Measurements from ENCODE around the gene CUZD1.

CUZD1 gene

DNA sequence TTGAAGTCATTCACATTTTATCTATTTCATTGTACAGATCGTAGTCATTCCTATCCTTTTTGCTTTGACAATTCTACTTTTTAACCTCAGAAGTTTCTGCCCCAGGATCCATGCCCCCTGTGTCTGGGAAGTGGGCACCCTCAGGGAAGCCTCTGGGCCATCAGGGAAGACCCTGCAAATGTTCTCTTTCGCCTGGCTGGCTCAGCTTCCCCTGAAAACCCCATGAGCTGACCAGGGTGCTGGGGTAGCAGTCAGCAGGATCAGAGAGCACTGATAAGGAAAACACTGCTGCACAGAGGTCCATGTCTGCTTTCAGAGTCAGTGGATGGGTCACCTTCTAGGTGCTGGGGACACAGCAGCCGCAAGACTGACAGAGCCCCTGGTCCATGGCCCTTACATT, 23.8 kb downstream of the CUZD1 start:
- DNase-seq (ENCODE audit: low read depth in 2 of 2), result no peak
- TF ChIP-seq, protein P1, sequence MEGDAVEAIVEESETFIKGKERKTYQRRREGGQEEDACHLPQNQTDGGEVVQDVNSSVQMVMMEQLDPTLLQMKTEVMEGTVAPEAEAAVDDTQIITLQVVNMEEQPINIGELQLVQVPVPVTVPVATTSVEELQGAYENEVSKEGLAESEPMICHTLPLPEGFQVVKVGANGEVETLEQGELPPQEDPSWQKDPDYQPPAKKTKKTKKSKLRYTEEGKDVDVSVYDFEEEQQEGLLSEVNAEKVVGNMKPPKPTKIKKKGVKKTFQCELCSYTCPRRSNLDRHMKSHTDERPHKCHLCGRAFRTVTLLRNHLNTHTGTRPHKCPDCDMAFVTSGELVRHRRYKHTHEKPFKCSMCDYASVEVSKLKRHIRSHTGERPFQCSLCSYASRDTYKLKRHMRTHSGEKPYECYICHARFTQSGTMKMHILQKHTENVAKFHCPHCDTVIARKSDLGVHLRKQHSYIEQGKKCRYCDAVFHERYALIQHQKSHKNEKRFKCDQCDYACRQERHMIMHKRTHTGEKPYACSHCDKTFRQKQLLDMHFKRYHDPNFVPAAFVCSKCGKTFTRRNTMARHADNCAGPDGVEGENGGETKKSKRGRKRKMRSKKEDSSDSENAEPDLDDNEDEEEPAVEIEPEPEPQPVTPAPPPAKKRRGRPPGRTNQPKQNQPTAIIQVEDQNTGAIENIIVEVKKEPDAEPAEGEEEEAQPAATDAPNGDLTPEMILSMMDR (IDR thresholded peaks at IDR 0.05; ENCODE audit: low read depth, low read length), result no peak
- H3K4me3 ChIP-seq (replicated peaks in 1 of 2; ENCODE audit: low read depth in 2 of 2, low read length in 2 of 2), result no peak overlapping the region

DNA sequence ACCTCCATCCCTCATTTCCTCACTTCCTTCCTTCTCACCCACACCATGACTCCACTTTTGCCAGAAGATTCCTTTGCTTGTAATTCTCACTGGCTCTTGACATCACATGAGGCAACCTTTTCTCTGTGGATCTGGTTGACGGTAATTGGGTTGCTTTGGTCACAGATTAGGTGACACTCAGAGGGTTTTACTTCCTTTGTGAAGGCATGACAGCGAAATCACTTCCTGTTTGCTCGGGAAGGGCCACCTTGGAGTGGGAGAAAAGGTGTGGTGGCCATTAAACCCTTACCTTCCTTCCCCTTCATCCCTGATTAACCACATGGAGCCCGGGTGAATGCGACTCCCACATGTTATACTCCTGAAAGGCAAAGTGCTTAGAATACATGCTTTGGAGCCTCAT, 30.2 kb downstream of the CUZD1 start:
- DNase-seq (ENCODE audit: low read depth in 2 of 2), result no peak
- no peak overlapping the region for H3K4me3 ChIP-seq (replicated peaks in 1 of 2; ENCODE audit: low read depth in 2 of 2, low read length in 2 of 2)
- TF ChIP-seq, protein P1 (IDR thresholded peaks at IDR 0.05; ENCODE audit: low read depth, low read length), result no peak

DNA sequence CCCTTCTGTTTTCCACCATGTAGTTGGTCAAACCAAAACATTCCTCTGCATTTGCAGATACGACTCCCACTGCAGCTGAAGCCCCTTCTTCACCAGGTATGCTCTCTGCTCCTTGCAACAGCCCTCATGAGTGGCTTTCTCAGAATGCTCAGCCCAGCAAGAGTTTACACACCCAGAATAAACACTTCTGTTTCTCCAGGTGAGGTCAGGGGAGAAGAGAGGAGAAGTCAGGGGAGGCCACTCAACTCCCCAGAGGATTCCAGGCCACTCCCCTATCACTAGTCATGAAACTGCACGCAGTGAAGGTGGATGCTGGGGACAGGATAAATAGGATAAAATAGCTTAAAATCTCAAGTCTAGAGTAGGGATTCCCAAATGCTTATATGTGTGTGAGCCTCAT, 31.2 kb downstream of the CUZD1 start:
- H3K4me3 ChIP-seq (replicated peaks in 1 of 2; ENCODE audit: low read depth in 2 of 2, low read length in 2 of 2), result no peak overlapping the region
- TF ChIP-seq, protein P1 (IDR thresholded peaks at IDR 0.05; ENCODE audit: low read depth, low read length), result no peak
- DNase-seq (ENCODE audit: low read depth in 2 of 2), result no peak

DNA sequence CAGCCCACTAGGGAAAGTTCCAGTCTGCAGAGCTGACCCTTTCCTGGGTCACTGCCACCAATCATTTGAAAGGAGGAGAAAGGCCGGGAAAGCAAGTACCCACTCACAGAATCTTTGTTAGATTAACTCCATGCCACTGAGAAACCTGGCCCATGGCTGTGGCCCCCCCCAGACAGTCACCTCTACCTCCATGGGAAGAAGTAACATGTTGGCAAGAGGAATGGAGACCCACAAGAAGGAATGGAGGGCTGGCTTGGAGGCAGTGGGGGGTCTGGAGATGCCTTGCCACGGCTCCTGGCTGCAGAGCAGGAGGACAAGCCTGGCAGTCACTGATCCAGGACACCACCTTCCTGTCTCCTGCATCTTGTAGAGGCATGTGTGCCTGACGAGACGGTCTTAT, 32.9 kb downstream of the CUZD1 start:
- no peak overlapping the region for H3K4me3 ChIP-seq (replicated peaks in 1 of 2; ENCODE audit: low read depth in 2 of 2, low read length in 2 of 2)
- DNase-seq (ENCODE audit: low read depth in 2 of 2), result no peak
- TF ChIP-seq, protein P1 (IDR thresholded peaks at IDR 0.05; ENCODE audit: low read depth, low read length), result no peak

DNA sequence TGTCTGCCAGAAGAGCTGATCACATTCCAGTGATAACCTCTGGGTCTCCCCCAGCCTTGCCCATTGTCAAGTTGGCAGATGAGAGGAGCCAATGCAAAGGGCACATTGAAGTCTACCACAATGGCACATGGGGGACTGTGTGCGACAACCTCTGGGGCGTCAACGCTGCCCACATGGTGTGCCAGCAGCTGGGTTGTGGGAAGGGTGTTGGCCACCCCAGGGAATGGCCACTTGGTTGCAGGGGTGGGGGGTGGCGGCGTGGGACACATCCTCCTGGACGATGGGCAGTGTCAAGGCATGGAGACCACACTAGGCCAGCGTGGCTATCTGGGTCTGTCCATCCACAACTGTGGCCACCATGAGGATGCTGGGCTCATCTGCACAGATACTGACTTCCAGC, 43.4 kb downstream of the CUZD1 start:
- no peak for DNase-seq (ENCODE audit: low read depth in 2 of 2)
- no peak overlapping the region for H3K4me3 ChIP-seq (replicated peaks in 1 of 2; ENCODE audit: low read depth in 2 of 2, low read length in 2 of 2)
- TF ChIP-seq, protein P1 (IDR thresholded peaks at IDR 0.05; ENCODE audit: low read depth, low read length), result no peak

DNA sequence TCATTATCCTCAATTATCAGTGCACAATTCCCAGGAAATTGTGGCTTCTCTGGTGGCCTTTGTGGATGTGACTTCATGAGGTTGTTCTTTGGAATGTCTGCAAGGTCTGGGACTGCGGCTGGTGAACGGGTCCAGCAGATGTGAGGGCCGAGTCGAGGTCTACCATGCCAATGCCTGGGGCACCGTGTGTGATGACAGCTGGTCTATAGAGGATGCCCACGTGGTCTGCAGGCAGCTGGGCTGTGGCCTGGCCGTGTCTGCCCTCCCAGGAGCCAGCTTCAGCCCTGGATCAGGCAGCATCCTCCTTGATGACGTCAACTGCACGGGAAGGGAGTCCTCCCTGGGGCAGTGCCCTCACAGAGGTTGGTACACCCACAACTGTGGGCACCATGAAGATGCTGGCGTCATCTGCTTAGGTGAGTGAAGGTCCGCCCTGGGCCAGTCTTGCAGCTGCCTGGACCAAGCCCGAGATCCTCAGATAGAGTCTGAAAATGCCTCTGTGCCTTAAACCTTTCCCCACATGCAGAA, 46.9 kb downstream of the CUZD1 start:
- DNase-seq (ENCODE audit: low read depth in 2 of 2), result no peak
- TF ChIP-seq, protein P1 (IDR thresholded peaks at IDR 0.05; ENCODE audit: low read depth, low read length), result no peak
- no peak overlapping the region for H3K4me3 ChIP-seq (replicated peaks in 1 of 2; ENCODE audit: low read depth in 2 of 2, low read length in 2 of 2)

DNA sequence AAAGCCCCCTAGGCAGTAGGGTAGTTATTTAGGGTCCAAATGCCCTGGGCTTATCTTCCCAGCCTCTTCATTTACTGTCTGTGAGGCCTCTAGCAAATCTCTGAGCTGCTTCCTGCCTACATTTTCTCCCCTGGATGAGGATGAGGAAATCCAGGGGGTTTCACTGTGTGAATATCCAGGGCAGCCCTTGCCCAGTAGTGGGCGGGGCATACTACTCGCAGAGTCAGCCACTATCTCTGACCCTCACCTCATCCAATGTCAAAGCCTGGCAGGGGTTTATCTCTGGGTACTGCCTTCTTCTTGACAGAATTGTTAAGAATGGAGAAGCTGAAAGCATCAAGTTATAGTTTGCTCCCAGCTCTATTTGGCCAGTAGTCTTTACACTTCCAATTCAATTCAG, 48.9 kb downstream of the CUZD1 start:
- no peak for DNase-seq (ENCODE audit: low read depth in 2 of 2)
- TF ChIP-seq, protein P1 (IDR thresholded peaks at IDR 0.05; ENCODE audit: low read depth, low read length), result no peak
- no peak overlapping the region for H3K4me3 ChIP-seq (replicated peaks in 1 of 2; ENCODE audit: low read depth in 2 of 2, low read length in 2 of 2)

All from cardiac fibroblast (primary cell).